ENCODE measurements around the gene PCDHB10.
"Not testable (repeated sequence)": the region's sequence is repeated elsewhere in the genome, so short reads cannot be mapped to it uniquely, and the experiment has no call there.

PCDHB10 gene

GRCh38 chr5:141192110-141192725 lies at the start of gene PCDHB10:
Gene PCDHB10, plus strand, starts transcription at chr5:141192353. Its CDS starts 200 bp downstream, at chr5:141192553.
- peak within 1 kb of the TSS; percentile 17 for H3K4me3 ChIP-seq (ENCODE audit: low read depth, low read length)
- DNase-seq (ENCODE audit: low read depth) = no peak

DNA sequence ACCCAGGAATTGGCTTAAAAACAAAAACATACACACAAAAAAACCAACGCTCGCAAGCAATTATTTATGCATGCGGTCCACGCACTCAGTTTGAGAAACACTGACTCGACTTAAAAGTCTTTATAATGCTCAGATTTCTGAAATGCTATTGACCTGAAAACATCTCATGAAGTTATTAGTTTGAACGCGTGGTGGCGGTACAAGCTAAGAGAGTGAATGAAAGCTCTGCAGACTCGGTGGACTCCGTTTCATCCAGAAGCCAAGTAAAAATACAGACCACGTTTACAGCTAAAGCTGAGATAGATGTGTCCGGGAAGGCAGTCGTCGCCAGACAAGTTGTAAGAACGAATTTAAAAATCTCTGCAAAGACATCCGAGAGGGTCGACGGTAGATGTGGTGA lies 42.3 kb upstream of the PCDHB10 start, which contains the start of gene PCDHB6:
Gene PCDHB6, plus strand, starts transcription at position 246 of the 400 bp plus-strand sequence. CDS start 201 bp downstream, outside the sequence.
- DNase-seq (ENCODE audit: low read depth) = no peak
- no peak within 1 kb of the TSS for H3K4me3 ChIP-seq (ENCODE audit: low read depth, low read length)

GRCh38 chr5:141150224-141150992 lies 41.7 kb upstream of the PCDHB10 start:
- DNase-seq (ENCODE audit: low read depth) = no peak
- H3K4me3 ChIP-seq (ENCODE audit: low read depth, low read length) = no peak overlapping the region

- no peak for DNase-seq (ENCODE audit: low read depth)
- no peak overlapping the region for H3K4me3 ChIP-seq (ENCODE audit: low read depth, low read length)
Measured at GRCh38 chr5:141150993-141151325, 41.2 kb upstream of the PCDHB10 start.

DNA sequence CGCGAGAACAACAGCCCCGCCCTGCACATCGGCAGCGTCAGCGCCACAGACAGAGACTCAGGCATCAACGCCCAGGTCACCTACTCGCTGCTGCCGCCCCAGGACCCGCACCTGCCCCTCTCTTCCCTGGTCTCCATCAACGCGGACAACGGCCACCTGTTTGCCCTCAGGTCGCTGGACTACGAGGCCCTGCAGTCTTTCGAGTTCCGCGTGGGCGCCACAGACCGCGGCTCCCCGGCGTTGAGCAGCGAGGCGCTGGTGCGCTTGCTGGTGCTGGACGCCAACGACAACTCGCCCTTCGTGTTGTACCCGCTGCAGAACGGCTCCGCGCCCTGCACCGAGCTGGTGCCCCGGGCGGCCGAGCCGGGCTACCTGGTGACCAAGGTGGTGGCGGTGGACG lies 40.5 kb upstream of the PCDHB10 start:
- not testable (repeated sequence) for DNase-seq (ENCODE audit: low read depth); H3K4me3 ChIP-seq (ENCODE audit: low read depth, low read length)

GRCh38 chr5:141152096-141152495 lies 40.1 kb upstream of the PCDHB10 start:
- H3K4me3 ChIP-seq (ENCODE audit: low read depth, low read length) = not testable (repeated sequence)

GRCh38 chr5:141155540-141156374 lies 36.4 kb upstream of the PCDHB10 start:
- no peak for DNase-seq (ENCODE audit: low read depth)
- H3K4me3 ChIP-seq (ENCODE audit: low read depth, low read length) = no peak overlapping the region

More at GRCh38 chr5:141152096-141152495, 40.1 kb upstream of the PCDHB10 start:
- not testable (repeated sequence) for DNase-seq (ENCODE audit: low read depth)

DNA sequence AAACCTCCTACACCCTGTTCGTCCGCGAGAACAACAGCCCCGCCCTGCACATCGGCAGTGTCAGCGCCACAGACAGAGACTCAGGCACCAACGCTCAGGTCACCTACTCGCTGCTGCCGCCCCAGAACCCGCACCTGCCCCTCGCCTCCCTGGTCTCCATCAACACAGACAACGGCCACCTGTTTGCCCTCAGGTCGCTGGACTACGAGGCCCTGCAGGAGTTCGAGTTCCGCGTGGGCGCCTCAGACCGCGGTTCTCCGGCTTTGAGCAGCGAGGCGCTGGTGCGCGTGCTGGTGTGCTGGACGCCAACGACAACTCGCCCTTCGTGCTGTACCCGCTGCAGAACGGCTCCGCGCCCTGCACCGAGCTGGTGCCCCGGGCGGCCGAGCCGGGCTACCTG lies 34.8 kb upstream of the PCDHB10 start:
- H3K4me3 ChIP-seq (ENCODE audit: low read depth, low read length); DNase-seq (ENCODE audit: low read depth): not testable (repeated sequence)

DNA sequence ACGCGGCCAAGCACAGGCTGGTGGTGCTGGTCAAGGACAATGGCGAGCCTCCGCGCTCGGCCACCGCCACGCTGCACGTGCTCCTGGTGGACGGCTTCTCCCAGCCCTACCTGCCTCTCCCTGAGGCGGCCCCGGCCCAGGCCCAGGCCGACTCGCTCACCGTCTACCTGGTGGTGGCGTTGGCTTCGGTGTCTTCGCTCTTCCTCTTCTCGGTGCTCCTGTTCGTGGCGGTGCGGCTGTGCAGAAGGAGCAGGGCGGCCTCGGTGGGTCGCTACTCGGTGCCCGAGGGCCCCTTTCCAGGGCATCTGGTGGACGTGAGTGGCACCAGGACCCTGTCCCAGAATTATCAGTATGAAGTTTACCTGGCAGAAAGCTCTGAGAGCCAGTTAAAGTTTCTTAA lies 34.3 kb upstream of the PCDHB10 start:
- not testable (repeated sequence) for DNase-seq (ENCODE audit: low read depth); H3K4me3 ChIP-seq (ENCODE audit: low read depth, low read length)

GRCh38 chr5:141172381-141173204 lies 19.6 kb upstream of the PCDHB10 start, which contains the start of gene PCDHB7:
Gene PCDHB7, plus strand, starts transcription at chr5:141172644. Its CDS starts 192 bp downstream, at chr5:141172836.
- DNase-seq (ENCODE audit: low read depth) = no peak
- H3K4me3 ChIP-seq (ENCODE audit: low read depth, low read length) = peak within 1 kb of the TSS; percentile 18

- DNase-seq (ENCODE audit: low read depth); H3K4me3 ChIP-seq (ENCODE audit: low read depth, low read length): not testable (repeated sequence)
Measured at GRCh38 chr5:141174291-141175104, 17.7 kb upstream of the PCDHB10 start.

GRCh38 chr5:141175933-141176332 lies 16.2 kb upstream of the PCDHB10 start:
- no peak for DNase-seq (ENCODE audit: low read depth)
- H3K4me3 ChIP-seq (ENCODE audit: low read depth, low read length) = no peak overlapping the region

GRCh38 chr5:141177577-141178191 lies 14.5 kb upstream of the PCDHB10 start, which contains the start of gene PCDHB8:
Gene PCDHB8, plus strand, starts transcription at chr5:141177790. Its CDS starts 245 bp downstream, at chr5:141178035.
- H3K4me3 ChIP-seq (ENCODE audit: low read depth, low read length); DNase-seq (ENCODE audit: low read depth): not testable (repeated sequence)

GRCh38 chr5:141179371-141179770 lies 12.8 kb upstream of the PCDHB10 start:
- H3K4me3 ChIP-seq (ENCODE audit: low read depth, low read length); DNase-seq (ENCODE audit: low read depth): not testable (repeated sequence)

GRCh38 chr5:141179876-141180275 lies 12.3 kb upstream of the PCDHB10 start:
- not testable (repeated sequence) for DNase-seq (ENCODE audit: low read depth); H3K4me3 ChIP-seq (ENCODE audit: low read depth, low read length)

GRCh38 chr5:141180313-141180712 lies 11.8 kb upstream of the PCDHB10 start:
- H3K4me3 ChIP-seq (ENCODE audit: low read depth, low read length) = no peak overlapping the region
- no peak for DNase-seq (ENCODE audit: low read depth)

GRCh38 chr5:141182248-141182647 lies 9.9 kb upstream of the PCDHB10 start, which contains the start of gene PCDHB16:
Gene PCDHB16, plus strand, starts transcription at chr5:141182387. Its CDS starts 173 bp downstream, at chr5:141182560.
- H3K4me3 ChIP-seq (ENCODE audit: low read depth, low read length) = peak within 1 kb of the TSS; percentile 23
- no peak for DNase-seq (ENCODE audit: low read depth)
